RWPE2 (cell line): Measurements from ENCODE around the gene CD2AP.

Experiments
- ATAC-seq: fragments of 200-7000 bp; cut with Tn5 transposase; 3 replicates; pipeline ENCODE4 v1.9.1; 2021; ENCODE audit warnings: low read depth
- DNase-seq: peaks from one replicate; pipeline ENCODE4 v3.0.0-alpha.2; 2020; ENCODE audit warnings: low spot score
- H3K27ac ChIP-seq: fragments of 450-650 bp; 2 replicates; pipeline ENCODE4 v1.5.1; 2017; ENCODE audit warnings: mild to moderate bottlenecking; ENCODE audit not compliant: poor library complexity, severe bottlenecking
- H3K27me3 ChIP-seq: fragments of 250-450 bp; sonication (Bioruptor Pico); 2 replicates; pipeline ENCODE4 v1.5.1; 2021; ENCODE audit warnings: mild to moderate bottlenecking, moderate library complexity; ENCODE audit not compliant: insufficient read depth, poor library complexity, severe bottlenecking
- H3K36me3 ChIP-seq: fragments of 250-450 bp; sonication (Bioruptor Pico); 2 replicates; pipeline ENCODE4 v1.5.1; 2020; ENCODE audit warnings: low read depth, mild to moderate bottlenecking, moderate library complexity
- H3K4me1 ChIP-seq: fragments of 250-450 bp; sonication (Bioruptor Pico); 2 replicates; pipeline ENCODE4 v1.5.1; 2021; ENCODE audit warnings: mild to moderate bottlenecking, moderate library complexity; ENCODE audit not compliant: insufficient read depth, poor library complexity, severe bottlenecking
- H3K4me3 ChIP-seq: fragments of 250-450 bp; sonication (Bioruptor Pico); 2 replicates; pipeline ENCODE4 v1.5.1; 2021; ENCODE audit warnings: mild to moderate bottlenecking, moderate library complexity; ENCODE audit not compliant: severe bottlenecking
- H3K9me3 ChIP-seq: fragments of 250-450 bp; sonication (Bioruptor Pico); 2 replicates; pipeline ENCODE4 v1.5.1; 2021; ENCODE audit warnings: mild to moderate bottlenecking, moderate library complexity; ENCODE audit not compliant: severe bottlenecking
- CTCF ChIP-seq: fragments of 450-650 bp; IDR thresholded peaks from one replicate; pipeline ENCODE4 v1.5.1; 2017; ENCODE audit warnings: mild to moderate bottlenecking, moderate library complexity; ENCODE audit not compliant: poor library complexity, severe bottlenecking

CD2AP gene

GRCh38 chr6:47671777-47672176 lies 194.2 kb downstream of the CD2AP start:
- Histone ChIP-seq H3K27ac (no peak overlapping the region), H3K27me3 (no peaks in the 10 kb centered on the region), H3K4me3 (no peak overlapping the region), H3K4me1 (peaks cover 23% of the 10 kb centered on the region), H3K36me3 (no peaks in the 10 kb centered on the region), H3K9me3 (no peaks in the 10 kb centered on the region)
- ATAC-seq (no peak), DNase-seq (no peak)
- no peak for TF ChIP-seq CTCF

DNA sequence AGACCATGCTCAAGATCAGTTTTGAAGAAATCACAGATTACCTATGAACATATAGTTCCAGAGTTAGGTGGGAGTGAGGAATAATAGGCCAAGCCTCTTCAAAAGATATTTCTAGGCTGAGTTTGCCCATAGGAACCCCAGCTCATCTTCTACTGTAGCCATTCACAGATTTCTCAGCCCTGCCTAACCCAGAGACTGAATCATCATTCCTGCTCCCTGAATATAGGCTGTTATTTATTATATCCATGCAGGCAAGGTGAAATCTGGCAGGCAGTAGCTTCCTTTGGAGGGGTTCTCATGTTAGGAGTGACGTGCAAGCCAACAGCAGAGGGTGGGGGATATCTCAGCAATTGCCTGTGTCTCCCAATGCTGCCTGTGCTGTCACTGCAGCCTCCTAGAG lies 195.2 kb downstream of the CD2AP start:
- DNase-seq (no peak), ATAC-seq (no peak)
- Histone ChIP-seq H3K4me3 (no peak overlapping the region), H3K4me1 (peaks cover 23% of the 10 kb centered on the region), H3K27me3 (no peaks in the 10 kb centered on the region), H3K27ac (no peak overlapping the region), H3K36me3 (no peaks in the 10 kb centered on the region), H3K9me3 (no peaks in the 10 kb centered on the region)
- no peak for TF ChIP-seq CTCF

DNA sequence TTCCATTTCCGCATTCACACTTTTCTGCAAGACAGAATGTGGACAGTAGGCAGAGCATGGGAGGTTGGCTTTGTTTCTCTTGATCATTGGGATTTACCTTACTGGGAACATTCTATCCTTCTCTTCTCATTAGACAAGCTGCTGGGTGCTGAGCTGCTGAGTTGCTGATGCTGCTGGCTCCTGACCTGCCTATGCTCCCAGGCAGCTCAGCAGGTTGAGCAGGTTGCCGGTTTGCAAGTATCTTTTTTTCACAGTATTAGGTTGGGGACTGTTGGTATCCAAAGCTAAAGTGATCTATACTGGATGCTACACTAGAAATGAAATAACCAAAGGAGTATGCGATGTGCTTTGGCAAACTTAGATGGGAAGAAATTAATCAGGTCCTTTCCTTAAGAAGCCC lies 197.1 kb downstream of the CD2AP start:
- no peaks in the 10 kb centered on the region for H3K9me3 ChIP-seq
- no peaks in the 10 kb centered on the region for H3K27me3 ChIP-seq
- no peak overlapping the region for H3K27ac ChIP-seq
- peaks cover 18% of the 10 kb centered on the region for H3K4me1 ChIP-seq
- no peak for TF ChIP-seq CTCF
- no peaks in the 10 kb centered on the region for H3K36me3 ChIP-seq
- DNase-seq (no peak), ATAC-seq (no peak)
- H3K4me3 ChIP-seq = no peak overlapping the region
